Fibroblast of peridontal ligament (primary cell): ENCODE results near the gene ETS2.
A peak's percentile ranks its signal among the peaks of the same experiment; 100 is the strongest.

Source experiments
- DNase-seq: peaks from one replicate; pipeline ENCODE4 v3.0.0-alpha.2; 2010; ENCODE audit errors: extremely low read depth

The ETS2 gene

DNA sequence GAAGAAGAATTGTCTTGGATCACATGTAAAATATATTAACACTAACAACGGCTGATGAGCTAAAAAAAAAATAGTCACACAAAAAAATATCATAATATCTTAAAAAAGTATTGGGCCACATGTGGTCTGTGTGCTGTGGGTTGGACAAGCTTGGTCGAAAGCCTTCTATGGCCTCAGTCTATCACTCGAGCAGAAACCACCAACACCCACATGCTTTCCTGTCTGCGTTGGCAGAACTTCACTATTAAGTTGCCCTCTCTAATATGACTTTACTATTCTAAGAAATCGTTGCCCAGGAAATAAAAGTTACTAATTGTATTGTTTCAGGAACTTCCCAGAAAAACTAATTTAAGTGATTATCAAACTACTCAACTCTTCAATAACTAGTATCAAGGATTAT, 28.2 kb upstream of the ETS2 start:
- DNase-seq, result no peak

DNA sequence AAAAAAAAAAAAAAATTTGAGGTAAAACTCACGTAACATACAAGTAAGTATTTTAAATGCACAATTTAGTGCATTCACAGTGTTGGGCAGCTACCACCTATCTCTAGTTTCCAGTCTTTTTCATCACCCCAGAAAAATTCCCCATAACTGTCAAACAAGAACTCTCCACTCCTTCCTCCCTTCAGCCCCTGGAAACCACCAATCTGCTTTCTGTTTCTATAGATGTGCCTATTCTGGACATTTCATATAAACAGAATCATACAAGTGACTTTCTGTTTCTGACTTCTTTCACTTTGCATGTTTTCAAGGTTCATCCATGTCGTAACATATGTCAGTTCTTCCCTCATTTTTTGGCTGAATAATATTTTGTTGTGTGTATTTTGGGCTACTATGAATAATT, 24.9 kb upstream of the ETS2 start:
- no peak for DNase-seq

DNA sequence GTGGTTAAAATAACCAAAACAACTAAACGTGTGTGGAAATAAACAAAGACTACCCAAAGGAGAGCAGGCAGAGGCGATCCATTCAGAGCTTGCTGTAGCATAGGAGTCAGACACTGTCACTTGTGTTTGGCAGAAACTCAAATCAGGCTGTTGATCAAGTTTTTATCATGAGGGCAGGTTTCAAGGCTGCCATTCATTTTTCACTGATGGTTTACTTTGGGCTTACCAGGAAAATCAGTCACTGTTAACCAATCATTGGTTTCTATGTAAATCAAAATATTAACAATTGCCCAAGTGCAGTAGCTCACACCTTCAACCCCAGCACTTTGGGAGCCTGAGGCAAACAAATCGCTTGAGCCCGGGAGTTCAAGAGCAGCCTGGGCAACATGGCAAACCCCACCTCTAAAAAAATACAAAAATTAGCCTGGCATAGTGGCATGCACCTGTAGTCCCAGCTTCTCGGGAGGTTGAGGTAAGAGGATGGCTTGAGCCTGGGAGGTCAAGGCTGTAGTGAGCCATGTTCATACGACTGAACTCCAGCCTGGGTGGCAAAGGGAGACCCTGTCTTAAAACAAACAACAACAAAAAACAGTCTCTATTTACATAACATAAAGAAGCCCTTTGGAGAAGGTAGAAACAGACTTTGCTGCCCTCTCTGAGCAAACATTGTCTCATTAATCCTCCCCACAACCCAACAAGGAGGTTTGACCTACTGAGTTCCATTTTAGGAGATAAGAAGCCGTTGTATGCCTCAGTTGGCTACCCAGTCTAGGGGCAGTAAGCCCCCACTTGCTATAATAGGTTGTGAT, 21.1 kb upstream of the ETS2 start:
- no peak for DNase-seq

DNA sequence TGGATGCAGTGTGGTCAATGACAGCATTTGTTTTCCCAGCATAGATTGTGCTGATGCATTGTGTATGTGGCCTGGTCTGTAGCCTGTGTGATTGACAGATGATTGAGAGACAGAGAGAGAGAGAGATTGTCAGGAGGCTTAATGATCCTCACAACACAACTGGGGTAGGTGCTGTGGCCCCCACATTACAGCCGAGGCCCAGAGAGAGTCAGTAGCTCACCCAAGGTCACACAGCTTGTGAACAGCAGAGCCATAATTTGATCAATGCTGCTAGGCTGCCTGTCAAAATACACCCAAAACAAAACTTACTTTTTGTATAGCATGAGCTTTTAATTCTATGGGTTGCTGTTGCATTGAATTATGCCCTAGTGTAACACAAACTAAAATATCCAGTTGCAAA, 20.2 kb upstream of the ETS2 start:
- DNase-seq, result no peak

DNA sequence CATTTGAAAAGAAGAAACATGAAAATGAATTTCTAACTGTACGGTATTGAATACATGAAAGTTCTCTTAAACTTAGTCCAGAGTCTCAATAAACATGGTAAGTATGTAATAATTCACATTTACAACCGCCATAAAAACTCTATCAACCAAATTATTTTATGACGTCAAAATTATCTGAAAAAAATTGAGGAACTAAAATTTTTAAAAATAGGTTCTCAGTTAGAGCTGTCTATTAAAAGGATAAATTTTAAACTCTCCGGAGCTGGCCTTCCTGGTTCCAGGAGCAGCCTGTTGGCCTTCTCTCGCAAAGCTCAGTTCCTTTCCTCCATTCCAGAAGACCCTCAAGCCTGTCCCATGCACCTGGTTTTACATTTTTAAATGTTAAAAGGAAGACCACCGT, 18.7 kb upstream of the ETS2 start:
- no peak for DNase-seq

DNA sequence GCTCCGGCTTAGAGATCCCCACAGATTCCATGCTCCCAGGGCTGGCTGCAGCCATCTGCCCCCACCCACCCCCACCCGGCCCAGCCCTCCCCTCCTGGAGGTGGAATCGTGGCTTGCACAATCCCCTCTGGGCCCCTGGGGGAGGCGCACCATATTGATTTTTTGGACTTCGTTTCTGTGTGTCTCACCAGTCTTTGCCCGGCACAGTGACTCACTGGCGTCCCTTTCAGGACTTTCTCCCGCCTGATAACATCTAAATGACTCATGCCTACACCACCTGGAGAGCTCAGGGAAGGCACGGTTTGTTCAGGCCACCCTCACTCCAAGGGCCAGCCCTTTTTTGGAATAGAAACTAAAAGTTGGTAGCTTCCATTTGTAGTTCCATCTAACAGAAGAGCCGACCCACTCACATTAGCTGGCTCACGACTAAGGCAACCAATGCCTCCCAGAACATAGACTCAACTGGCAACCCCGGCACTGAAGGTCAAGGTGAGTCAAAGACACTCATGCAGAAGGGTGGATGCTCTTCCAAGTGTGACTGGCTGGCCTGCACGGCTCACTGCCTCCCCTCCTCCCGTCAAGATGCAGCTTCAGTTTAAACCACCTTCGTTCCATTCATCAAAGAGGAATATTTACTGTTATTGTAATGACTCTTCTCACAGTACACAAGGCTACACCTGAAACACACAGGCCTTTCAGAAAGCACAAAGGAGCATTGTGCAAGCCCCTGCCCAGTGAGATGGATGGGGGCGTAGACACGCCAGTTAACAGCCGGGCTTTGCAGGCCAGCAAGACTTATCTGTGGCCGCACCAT, 18.1 kb upstream of the ETS2 start:
- no peak for DNase-seq

DNA sequence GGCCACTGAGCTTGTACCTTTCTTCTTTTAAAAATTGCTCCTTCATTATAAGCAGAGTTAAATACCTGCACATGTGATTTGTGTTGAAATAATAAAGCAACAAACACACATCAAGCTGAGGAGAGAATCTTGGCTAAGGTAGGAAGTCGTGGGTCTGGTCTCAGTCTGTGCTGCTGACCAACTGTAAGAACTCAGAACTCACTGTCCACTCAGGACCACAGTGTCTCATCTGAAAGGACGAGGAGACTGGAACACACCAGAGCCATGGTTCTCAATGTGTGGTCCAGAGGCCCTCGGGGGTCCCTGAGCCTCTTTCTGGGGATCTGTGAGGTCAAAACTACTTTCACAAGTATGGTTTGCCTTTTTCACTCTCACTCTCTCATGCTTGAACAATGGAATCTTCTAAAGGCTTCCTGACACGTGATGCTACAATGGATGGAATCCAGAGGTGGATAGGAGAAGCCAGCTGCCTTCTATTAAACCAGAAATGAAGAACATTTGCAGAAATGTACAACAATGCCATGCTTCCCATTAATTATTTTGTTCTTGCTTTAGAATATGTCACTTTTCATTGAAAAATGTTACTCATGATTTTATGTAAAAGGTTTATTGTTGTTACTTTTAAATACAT, 17.3 kb upstream of the ETS2 start:
- peak; percentile 37 for DNase-seq

DNA sequence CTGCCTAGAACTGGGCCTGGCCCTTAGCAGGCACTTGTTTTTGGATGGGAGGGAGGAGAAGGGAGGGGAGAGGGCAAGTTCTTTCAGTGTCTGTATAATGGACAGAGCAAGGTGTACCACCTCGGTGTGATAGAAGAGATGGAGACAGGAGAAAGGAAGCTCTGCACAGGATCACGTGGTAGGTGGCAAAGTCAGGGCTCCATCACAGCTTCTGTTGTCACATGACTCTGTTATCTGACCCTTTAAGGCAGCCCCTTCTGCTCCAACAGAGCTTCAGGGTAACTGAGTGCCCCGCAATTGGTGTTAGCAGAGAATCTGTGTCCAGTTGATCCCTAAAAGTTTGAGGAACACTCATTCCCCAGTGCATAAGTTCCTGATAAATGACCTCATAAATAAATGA, 16.5 kb upstream of the ETS2 start:
- no peak for DNase-seq

DNA sequence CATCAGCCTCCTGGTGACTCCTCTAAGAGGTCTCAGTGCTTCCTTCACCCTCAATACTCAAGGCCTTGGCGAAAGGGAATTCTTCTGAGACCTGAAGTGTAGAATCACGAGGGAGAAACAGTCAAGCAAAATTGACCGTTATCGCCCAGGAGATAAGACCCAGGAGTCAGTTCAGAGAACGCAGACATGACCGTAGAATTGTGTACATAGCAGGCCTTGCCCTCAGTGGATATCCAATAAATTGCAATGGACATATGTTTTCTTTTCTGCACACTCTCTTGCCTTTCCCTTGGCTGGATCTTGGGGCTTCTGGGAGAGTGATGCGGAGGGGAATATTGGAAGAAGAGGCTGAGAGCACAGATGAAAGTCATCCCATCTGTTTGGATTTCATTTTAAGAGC, 15.7 kb upstream of the ETS2 start:
- no peak for DNase-seq

DNA sequence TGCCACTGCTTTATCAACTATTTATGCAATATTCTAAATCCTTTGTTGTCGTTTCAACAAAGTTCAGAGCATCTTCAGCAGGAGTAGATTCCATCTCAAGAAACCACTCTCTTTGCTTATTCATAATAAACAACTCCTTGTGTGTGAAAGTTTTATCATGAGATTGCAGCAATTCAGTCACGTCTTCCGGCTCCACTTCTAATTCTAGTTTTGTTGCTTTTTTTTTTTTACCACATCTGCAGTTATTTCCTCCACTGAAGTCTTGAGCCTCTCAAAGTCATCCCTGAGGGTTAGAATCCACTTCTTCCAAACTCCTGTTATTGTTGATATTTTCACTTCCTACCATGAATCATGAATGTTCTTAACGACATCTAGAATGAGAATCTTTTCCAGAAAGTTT, 14.8 kb upstream of the ETS2 start:
- no peak for DNase-seq

DNA sequence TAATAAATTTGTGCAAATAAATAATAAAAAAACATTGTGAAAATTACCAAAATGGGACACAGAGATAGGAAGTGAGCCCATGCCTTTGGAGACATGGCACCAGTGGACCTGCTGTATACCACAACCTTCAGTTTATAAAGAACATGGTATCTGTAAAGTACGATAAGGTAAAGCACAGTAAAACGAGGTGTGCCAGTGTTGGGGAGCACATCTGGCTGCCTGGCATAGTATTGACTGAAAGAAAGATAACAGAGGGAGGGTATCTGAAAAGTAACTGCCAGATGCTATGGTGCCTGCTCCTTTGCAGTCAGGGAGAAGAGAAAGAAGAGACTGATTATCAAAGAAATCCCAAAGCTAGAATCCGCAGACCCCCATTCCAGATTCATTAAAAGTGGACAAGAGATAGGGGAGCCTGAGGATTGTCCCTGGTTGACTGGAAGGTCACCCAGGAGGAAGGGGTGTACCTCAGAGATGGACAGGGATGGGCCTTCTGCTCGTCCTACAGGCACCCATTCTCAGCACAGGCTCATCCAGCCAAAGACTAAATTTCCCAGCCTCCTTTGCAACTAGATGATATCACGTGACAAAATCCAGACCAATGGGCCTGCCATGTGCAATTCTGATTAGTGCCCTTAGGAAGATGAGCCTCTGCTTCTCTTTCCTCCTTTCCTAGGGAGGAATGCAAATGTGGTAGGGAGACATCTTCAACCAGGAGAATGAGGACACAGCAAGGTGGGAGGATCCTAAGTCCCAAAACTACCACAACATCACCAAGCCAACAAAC, 12.9 kb upstream of the ETS2 start:
- no peak for DNase-seq

DNA sequence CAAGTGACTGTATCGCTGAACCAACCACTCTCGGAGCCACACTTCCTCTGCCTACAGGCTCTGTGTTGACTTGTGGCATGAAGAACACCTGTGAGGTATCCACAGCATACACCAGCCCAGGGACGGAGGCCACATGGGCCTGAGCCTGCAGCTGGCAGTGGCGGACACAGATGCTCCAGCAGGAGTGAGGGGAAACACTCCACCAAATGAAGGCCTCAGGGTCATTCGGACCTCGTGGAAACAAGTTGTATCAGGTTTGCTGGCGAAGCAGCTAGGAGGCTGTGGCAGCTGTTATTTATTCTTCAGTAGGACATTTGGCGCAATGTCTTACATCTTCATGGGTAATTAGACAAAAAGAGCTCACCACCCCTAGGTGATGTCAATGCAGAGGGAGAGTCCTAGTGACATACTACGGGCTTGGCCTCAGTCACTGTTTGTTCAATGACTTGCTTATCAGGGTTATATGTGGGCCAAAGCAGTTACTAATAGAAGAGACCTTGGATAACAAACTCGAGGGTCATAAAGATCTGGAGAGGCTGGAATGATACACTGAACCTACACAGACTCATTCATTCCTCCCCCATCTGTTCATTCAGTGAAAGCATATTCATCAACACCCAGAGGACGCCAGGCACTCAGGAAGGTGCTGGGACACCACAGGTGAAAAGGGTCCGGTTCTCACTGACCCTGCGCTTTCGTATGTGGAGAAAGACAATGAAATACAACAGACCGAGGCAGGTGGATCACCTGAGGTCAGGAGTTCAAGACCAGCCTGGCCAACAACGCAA, 11.6 kb upstream of the ETS2 start:
- no peak for DNase-seq

DNA sequence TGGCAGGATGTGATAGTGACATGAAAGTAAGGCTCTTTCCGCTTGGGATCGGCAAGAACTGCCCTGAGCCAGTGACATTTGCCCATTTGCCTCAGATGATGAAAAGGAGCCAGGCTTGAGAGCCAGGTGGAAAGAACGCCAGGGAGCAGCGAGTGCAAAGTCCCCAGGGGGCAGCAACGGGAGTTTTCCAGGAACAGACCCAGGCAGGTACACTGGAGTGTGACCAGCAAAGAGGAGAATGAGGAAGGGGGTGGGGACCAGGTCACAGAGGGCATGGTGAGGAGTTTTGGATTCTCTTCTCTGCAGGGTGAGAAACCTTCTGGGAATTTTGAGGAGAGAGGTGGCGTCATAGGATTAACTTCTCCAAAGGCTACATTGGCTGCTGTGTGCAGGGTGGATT, 10.8 kb upstream of the ETS2 start:
- no peak for DNase-seq

DNA sequence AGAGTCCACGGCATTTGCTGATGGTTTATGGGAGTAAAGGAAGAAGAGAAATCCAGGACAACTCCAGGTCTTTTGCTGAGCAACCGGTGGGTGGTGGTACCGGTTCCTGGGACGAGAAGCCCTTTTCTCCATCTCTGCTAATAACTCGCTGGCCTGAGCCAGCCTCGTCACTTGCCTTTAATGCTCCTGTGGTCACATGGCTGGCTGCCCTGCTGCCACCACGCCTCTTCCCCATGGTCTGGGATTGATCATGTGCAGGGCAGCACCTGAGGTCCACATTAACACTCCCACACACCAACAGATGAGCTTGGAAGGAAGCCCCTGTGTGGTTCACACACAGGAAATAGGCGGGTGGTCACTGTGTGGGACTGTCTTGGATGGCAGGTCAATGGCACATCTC, 10.3 kb upstream of the ETS2 start:
- DNase-seq, result no peak

DNA sequence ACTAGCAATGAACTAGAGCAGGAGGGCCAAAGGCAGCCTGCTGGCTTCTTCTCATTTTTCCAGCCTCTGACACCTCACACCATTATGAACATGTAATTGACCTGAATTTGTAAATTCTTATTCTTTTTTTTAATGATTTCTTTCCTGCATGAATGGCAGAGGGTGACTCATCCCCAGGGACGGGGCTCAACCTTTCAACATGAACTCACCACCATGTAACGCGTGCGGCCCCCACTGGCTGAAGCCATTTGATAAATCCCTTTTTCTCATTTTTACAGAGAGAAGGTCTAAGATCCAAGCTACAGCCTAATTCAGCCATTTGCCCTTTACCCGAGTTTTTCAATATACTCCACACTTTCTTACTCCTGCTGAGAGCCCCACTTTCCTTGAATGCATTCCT, 9.3 kb upstream of the ETS2 start:
- no peak for DNase-seq

DNA sequence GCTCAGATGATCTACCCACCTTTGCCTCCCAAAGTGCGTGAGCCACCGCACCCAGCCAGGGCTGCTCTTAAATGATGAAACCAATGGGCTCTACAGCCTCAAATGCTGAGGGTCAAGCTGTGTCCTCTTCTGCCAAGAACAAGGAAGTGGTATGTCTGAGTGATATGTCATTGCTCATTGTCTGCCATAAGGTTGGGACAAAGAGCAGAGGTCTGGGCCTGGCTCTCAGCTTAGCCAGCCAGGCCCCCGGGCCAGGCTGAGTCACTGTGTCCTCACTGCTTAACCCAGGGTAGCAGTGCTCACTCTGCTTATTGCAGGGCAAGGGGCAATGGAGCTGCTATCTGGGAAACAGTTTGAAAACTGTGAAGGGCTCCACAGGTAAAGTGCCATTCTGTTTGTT, 8.3 kb upstream of the ETS2 start:
- no peak for DNase-seq

DNA sequence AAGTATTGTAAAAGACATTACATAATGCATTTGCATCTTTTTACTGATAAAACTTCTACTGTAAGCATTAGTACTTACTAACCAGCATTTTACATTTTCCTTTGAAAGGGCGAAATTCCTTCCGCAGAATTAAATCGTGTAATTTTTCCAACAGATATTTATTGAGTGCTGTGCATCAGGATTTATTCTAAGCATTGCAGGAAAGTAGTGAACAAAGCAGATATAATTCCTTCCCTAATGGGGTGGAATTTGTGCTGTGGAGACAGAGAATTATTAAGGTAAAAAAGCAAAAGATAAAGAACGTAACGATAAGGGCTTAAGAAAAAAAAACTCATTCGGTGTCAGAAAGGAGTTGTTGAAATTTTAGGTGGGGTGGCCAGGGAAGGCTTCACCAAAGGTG, 7.6 kb upstream of the ETS2 start:
- DNase-seq, result no peak

DNA sequence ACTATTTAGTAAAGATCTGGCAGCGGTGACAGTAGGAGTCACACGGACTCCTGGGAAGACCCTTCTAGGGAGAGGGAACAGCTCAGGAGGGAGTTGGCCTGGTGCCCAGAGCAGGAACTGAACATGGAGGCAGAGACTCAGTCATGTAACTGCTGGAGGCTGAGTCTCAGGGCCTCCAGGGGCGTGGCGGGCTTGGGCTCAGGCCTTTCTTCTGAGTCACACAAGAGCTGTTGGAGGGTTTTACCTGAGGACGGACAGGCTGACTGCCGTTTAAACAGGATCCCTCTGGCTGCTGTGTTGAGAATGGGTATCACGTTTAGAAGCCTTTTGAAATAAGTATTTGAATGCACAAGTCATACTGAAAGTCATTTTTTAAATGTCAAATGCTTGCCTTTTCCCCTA, 7.2 kb upstream of the ETS2 start:
- DNase-seq, result no peak

DNA sequence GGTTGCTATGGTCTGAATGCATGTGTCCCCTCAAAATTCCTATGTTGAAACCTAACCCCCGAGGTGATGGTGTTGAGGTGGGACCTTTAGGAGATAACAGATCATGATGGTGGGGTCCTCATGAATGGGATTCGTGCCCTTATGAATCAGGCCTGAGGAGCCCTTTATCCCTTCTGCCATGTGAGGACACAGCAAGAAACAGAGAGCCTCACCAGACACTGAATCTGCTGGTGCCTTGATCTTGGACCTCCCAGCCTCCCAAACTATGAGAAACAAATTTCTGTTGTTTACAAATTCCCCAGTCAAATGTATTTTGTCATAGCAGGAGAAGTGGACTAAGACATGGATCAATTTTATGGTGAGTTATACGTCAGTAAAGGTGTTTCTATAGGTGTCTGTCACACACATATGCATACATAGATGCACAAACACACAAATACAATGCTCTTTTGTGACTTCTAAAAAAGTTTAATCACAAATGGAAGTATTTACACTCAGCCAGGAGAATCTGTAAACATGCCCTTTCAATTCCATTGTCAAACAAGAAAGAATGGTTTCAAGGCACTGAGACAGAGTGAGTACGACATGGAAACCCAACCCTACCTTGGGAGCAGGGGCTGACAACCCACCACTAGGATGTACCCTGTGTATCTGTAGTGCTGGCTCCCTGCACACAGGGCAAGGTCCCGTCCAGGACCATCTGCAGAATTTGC, 5.5 kb upstream of the ETS2 start:
- DNase-seq, result no peak

DNA sequence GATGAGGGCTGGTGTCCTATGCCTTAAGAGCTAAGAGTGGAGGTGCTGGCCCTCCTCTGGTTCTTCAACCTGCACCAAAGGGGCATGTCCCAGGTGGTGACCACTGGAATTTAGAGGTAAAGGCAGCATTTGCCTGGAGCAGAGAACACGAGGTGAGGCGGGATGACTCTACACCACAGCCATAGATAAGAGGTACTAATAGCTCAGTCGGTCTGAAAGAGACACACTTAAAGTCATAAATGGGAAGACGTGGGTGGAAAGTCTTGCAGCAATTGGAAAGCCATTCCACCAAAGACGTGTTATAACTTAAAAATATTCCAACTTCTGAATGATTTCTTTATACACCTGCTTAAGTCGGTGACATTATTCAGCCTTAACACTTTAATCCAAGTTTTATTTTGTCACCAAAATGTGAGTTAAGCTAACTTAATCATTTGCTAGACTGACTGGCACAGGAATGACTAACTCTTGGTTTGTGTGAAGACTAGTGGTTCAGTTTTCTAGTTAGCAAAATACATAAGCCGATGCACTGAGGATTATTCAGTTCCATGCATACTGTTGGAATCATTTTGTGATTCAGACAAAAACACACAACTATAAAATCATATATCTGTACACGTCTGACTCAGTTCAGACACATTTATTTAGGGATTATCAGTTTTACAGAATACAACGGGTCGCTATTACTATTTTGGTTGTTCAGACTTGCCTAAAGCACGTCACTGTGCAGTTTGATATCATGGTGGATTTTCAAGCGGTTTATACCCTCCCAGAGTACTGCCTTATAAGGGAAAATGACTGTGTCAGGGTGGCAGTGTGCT, 4.6 kb upstream of the ETS2 start:
- no peak for DNase-seq
